Stimulated activated CD8-positive, alpha-beta memory T cell treated with anti-CD3 and anti-CD28 coated beads, Interleukin-12 subunit alpha, Interleukin-12 subunit beta, amount 100 ng/mL, for 24 hours (primary cell): ENCODE data around the gene ADSL.

ENCODE experiments used
- DNase-seq: peaks from one replicate; pipeline ENCODE4 v3.0.0-alpha.2; 2020; ENCODE audit errors: extremely low read depth

ADSL gene

GRCh38 chr22:40436505-40437431, 90.5 kb downstream of the ADSL start:
- no peak for DNase-seq
